ENCODE data around the gene TSBP1.

- TF ChIP-seq CTCF (IDR thresholded peaks at IDR 0.05; ENCODE audit: borderline replicate concordance, extremely low read depth, low read length, poor library complexity, severe bottlenecking) (no peak), EZH2 (IDR thresholded peaks at IDR 0.05; ENCODE audit: borderline replicate concordance, low read depth, low read length, severe bottlenecking) (no peak)
Measured at GRCh38 chr6:32293695-32294094, 78.0 kb downstream of the TSBP1 start.
